Measurements from ENCODE around the gene RNF157.
"Not testable (repeated sequence)": the region's sequence is repeated elsewhere in the genome, so short reads cannot be mapped to it uniquely, and the experiment has no call there.

RNF157 gene

DNA sequence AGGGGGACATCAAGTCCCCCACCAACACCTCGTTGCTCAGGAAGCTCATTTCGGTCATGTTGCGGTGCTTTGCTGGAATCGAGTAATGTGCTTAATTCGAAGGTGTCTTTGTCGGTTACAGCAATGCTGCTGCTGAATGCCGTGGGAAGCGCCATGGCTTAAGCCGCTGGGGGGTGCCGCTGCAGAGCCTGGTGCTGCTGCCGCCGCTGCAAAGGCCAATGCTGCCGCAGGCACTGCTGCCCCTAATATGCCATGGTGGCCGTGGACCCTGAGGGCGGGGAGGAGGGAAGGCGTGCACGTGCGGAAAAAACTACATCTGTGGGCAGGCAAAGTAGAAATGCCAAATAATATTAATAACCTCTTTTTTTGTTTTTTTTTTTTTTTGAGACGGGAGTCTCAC lies 13.5 kb downstream of the RNF157 start:
- DNase-seq, result not testable (repeated sequence)

- not testable (repeated sequence) for DNase-seq
Observed at GRCh38 chr17:76225373-76226086, 14.8 kb downstream of the RNF157 start.

GRCh38 chr17:76223802-76224201 lies 16.5 kb downstream of the RNF157 start:
- no peak for DNase-seq

DNA sequence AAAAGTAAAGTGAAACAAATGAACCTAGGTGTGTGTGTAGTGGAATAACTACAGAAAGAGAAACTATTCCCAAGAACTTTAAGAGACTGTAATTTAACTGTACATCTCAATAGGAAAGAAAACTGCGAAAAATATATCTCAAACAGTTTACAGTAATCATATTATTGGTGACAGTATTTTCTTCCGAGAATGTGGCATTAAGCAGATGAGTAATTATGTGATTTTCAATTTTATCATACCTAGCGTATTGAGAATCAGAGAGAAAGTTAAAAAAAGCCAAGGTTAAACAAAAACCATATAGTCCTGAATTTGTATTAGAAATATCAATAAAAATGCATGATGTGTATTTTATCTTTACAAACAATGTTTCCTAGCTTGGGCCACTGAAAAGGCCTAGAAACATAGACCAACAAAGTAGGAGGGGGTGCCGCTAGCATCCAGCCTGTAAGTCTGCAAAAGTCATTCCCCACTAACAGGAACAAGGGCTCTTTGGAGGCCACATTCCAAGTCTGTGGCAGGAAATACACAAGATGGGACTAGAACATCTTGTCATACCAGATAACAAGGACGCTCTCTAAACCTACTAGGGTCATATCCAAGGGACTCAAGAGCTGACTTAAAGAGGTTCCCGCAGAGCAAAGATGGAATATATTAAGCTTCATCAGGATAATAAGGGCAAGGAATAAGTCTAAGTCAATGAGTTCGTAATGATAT lies 20.5 kb downstream of the RNF157 start:
- no peak for DNase-seq

DNA sequence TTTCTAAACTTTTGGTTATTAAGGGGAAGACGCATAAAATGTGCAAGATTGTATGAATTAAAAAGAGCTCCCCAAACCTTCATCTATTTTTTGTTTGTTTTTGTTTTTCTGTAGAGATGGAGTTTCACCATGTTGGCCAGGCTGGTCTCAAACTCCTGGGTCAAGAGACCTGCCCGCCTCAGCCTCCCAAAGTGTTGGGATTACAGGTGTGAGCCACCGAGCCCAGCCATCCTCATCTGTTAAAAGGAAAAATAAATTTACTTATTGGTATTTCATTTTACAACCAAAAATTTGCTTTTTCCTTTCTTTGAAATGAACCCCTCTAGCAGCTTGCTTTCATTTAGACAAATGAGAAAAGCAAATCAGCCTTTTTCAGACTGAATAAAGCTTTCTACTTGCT lies 23.2 kb downstream of the RNF157 start:
- no peak for DNase-seq

DNA sequence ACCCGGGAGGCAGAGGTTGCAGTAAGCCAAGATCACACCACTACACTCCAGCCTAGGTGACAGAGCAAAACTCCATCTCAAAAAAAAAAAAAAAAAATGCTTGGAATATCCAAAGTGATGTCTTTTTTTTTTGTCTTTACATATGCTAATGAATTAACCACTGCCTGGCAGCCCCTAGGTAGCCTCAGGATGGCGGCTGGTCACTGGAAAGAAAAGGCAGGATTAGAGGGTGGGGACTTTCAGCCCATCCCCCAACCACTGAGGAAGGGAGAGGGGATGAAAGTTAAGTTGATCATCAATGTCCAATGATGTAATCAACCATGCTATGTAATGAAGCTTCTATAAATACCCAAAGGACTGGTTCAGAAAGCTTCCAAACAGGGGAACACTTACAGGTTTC lies 26.8 kb downstream of the RNF157 start:
- DNase-seq, result no peak

DNA sequence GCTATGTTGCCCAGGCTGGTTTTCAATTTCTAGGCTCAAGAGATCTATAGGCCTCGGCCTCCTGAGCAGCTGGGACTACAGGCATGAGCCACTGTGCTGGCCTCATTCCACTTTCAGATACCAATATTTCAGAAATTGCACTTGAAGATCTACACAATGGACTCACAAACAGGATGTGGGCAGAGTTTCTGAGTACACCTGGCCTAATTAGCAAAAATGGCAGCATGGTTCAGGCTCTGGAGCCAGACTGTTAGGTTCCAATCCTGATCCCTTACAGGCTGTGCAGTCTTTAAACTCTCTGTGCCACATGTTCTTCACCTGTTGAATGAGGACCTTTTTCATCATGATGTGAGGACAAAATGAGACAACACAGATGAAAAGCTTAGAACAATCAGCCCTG lies 32.2 kb downstream of the RNF157 start:
- DNase-seq, result no peak

- no peak for DNase-seq
Observed at GRCh38 chr17:76207275-76208059, 32.8 kb downstream of the RNF157 start.

GRCh38 chr17:76205542-76206144 lies 34.6 kb downstream of the RNF157 start:
- not testable (repeated sequence) for DNase-seq

GRCh38 chr17:76204277-76204676 lies 36.0 kb downstream of the RNF157 start:
- DNase-seq, result peak; percentile 32

GRCh38 chr17:76200354-76200753 lies 39.9 kb downstream of the RNF157 start:
- no peak for DNase-seq

DNA sequence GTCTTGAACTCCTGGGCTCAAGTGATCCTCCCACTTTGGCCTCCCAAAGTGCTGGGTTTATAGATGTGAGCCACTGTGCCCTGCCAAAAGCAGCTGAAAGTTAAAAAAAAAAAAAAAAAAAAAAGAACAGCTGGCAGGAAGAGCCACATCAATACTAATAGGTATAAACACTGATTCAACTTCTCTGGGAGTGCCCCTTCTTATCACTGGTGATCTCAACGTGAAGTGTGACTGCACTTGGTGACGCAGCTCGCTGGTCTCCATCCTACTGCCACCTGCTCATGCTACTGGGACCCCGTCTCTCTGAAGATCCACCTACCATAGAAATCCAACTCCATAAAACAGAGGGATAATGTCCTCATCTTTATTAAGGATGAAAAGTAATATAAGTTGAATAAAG lies 40.8 kb downstream of the RNF157 start:
- DNase-seq, result no peak

DNA sequence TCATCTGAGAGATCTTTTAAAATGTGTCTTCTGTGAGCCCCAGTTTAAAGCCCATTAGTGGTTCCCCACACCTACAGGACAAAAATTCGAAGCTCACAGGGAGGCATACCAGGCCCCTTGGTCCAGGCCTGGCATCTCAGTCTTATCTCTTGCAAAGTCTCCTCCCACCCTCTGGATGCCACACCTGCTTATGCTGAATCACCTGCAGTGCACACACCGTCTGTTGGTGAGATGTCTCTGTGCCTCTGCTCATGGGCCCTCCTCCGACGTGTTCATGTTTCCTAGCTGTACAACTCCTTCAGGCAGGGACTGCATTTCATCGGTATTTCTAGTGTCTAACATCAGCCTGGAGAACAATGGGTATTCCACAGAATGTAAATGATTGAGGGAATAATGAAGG lies 41.6 kb downstream of the RNF157 start:
- no peak for DNase-seq

DNA sequence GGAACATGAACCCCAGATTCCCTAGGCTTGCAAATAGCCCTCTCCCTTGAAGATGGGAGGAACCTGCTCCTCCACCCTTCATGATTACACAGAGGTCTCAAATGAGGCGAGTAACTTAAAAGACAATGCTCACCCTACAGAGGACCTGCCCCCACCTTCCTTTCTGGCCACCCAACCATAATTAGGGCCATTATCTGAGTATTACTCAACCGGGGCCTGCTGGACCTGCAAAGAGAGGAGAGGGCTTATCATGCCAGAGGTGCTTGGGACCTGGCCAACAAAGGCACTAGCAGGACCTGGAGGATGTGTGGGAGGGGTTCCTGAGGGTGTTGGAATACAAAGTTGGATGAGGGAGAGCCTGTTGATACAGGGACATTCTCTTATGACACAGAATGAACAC lies 42.4 kb downstream of the RNF157 start:
- no peak for DNase-seq

- DNase-seq, result no peak
Observed at GRCh38 chr17:76196675-76197074, 43.6 kb downstream of the RNF157 start.

DNA sequence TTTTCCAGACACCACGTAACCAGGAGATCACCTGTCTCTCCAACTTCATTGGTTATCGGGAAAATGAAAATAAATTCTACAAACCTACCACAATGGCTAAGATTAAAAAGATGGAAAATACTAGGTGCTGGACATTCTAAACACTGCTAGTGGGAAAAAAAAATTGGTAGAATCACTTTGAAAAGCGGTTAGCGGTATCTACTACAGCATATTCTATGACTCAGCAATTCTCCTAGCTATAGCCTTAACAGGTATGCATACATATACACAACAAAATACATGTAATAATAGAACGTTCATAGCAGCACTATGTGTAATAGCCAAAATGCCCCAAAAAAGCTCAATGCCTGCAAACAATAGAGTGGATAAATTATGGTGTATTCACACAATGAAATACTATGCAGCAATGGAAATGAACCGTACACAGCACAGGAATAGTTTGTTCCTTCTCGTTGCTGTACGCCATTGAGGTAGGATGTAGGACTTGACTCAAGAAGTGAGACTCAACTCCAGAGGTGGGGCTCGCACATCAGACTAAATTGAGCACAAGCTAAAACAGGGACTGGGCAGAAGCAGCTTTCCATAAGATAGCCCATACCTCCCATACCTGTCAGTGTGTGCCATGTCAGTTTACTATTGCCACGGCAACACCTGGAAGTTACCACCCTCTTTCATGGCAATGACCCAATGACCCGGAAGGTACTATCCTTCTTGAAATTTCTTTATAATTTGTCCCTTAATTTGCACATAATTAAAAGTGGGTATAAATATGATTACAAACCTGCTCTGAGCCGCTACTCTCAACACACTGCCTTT lies 44.8 kb downstream of the RNF157 start:
- no peak for DNase-seq

GRCh38 chr17:76193591-76193990 lies 46.7 kb downstream of the RNF157 start:
- DNase-seq, result no peak

DNA sequence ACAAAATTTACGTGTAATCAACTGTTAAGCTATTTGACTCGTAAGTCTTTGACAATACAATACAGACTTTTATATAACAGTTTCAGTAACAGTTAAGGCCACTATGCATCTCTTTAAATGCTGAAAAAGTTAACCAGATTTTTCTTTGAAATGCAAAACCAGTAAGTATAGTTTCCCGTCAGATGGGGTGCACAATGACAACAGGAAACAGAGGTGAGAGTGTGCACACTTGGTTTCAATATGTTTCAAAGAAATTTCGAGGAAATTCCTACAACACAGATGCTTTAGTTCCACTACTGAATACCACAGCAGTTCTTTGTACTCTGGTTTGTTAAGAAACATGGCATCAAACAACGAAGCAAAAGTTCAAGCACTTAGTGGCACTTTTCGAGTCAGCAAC lies 48.4 kb downstream of the RNF157 start:
- no peak for DNase-seq

GRCh38 chr17:76189741-76190140 lies 50.6 kb downstream of the RNF157 start:
- no peak for DNase-seq

- no peak for DNase-seq
Observed at GRCh38 chr17:76189247-76189646, 51.0 kb downstream of the RNF157 start.

- no peak for DNase-seq
Observed at GRCh38 chr17:76188213-76189016, 51.9 kb downstream of the RNF157 start.

DNA sequence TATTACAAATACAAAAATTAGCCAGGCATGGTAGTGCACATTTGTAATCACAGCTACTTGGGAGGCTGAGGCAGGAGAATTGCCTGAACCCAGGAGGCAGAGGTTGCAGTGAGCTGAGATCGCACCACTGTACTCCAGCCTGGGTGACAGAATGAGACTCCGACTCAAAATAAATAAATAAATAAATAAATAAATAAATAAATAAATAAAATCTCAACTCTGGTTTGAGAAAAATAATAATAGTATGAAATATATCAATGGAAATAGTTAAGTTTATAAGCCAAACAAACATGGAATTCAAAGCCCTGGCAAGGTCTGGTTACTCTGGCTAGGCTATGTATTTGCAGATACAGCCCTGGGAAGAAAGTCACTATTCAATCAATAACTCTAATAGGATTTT lies 53.5 kb downstream of the RNF157 start:
- DNase-seq, result not testable (repeated sequence)

Data from 8988T (cell line).